HEK293 (cell line): ENCODE measurements around the gene NIPBL.

Experiments
- CTCF ChIA-PET: fragments of 350-600 bp; formaldehyde crosslinking; extraction: SDS; loops from one replicate; lab custom pipeline; 2021; ENCODE audit warnings: antibody characterized with exemption; lab: Yijun Ruan, JAX
- POLR2A ChIA-PET: fragments of 300-600 bp; formaldehyde crosslinking; extraction: SDS; loops from one replicate; lab custom pipeline; 2020; ENCODE audit warnings: antibody characterized with exemption, inconsistent platforms; lab: Yijun Ruan, JAX
- H3K27ac ChIP-seq: fragments of 200-500 bp; sonication (Bioruptor generic); 2 replicates; pipeline ENCODE4 v1.5.1; 2014; ENCODE audit warnings: low read depth, low read length, control low read depth, inconsistent platforms; ENCODE audit errors: extremely low read depth
- H3K36me3 ChIP-seq, 2 experiments: fragments of 200-500 bp in 1 of 2; sonication (Bioruptor generic) in 1 of 2; 1 replicate in 1 of 2; 2 replicates in 1 of 2; pipeline ENCODE4 v1.5.1; 2014 to 2017; ENCODE audit warnings: inconsistent platforms in 2 of 2, low read length in 2 of 2; ENCODE audit not compliant: control insufficient read depth in 2 of 2, insufficient read depth in 1 of 2
- H3K4me1 ChIP-seq: fragments of 200-500 bp; sonication (Bioruptor generic); 2 replicates; pipeline ENCODE4 v1.5.1; 2014; ENCODE audit warnings: mild to moderate bottlenecking, low read length, inconsistent platforms; ENCODE audit not compliant: control insufficient read depth, insufficient read depth
- H3K4me3 ChIP-seq: 2 replicates; pipeline ENCODE4 v1.5.1; 2011; ENCODE audit warnings: low read depth, mild to moderate bottlenecking, control low read depth, low read length, moderate library complexity
- H3K9me3 ChIP-seq: fragments of 200-500 bp; sonication (Bioruptor generic); 2 replicates; pipeline ENCODE4 v1.5.1; 2014; ENCODE audit warnings: low read depth, low read length, inconsistent platforms; ENCODE audit not compliant: control insufficient read depth, insufficient read depth
- AEBP2 ChIP-seq: fragments of 450-650 bp; formaldehyde crosslinking; IDR thresholded peaks from 2 replicates; pipeline ENCODE4 v1.5.1; 2016; ENCODE audit warnings: missing biosample characterization, missing genetic modification characterization, borderline replicate concordance
- ATF2 ChIP-seq: fragments of 450-650 bp; formaldehyde crosslinking; IDR thresholded peaks from 2 replicates; pipeline ENCODE4 v1.5.1; 2016; ENCODE audit warnings: missing biosample characterization, missing genetic modification characterization, low read depth
- BCL6B ChIP-seq: fragments of 450-650 bp; formaldehyde crosslinking; IDR thresholded peaks from 2 replicates; pipeline ENCODE4 v1.5.1; 2017; ENCODE audit warnings: missing biosample characterization, missing genetic modification characterization
- FEZF1 ChIP-seq: fragments of 450-650 bp; formaldehyde crosslinking; IDR thresholded peaks from 2 replicates; pipeline ENCODE4 v1.5.1; 2016; ENCODE audit warnings: missing biosample characterization, missing genetic modification characterization
- GLI4 ChIP-seq: fragments of 450-650 bp; formaldehyde crosslinking; IDR thresholded peaks from 2 replicates; pipeline ENCODE4 v1.5.1; 2016; ENCODE audit warnings: missing biosample characterization, missing genetic modification characterization
- IKZF3 ChIP-seq: fragments of 450-650 bp; IDR thresholded peaks from 2 replicates; pipeline ENCODE4 v1.5.0; 2018; ENCODE audit warnings: missing biosample characterization, mild to moderate bottlenecking, missing genetic modification characterization, moderate library complexity
- KLF10 ChIP-seq: fragments of 450-650 bp; IDR thresholded peaks from 2 replicates; pipeline ENCODE4 v1.5.1; 2018; ENCODE audit warnings: missing biosample characterization, mild to moderate bottlenecking, missing genetic modification characterization
- OSR2 ChIP-seq: fragments of 450-650 bp; formaldehyde crosslinking; IDR thresholded peaks from 2 replicates; pipeline ENCODE4 v1.5.1; 2016; ENCODE audit warnings: missing biosample characterization, missing genetic modification characterization
- PRDM10 ChIP-seq: fragments of 450-650 bp; formaldehyde crosslinking; IDR thresholded peaks from 2 replicates; pipeline ENCODE4 v1.5.1; 2016; ENCODE audit warnings: missing biosample characterization, missing genetic modification characterization
- PRDM2 ChIP-seq: fragments of 450-650 bp; formaldehyde crosslinking; IDR thresholded peaks from 2 replicates; pipeline ENCODE4 v1.5.1; 2016; ENCODE audit warnings: missing biosample characterization, missing genetic modification characterization, borderline replicate concordance
- TCF7L2 ChIP-seq: IDR thresholded peaks from 2 replicates; pipeline ENCODE4 v1.6.1; 2011; ENCODE audit warnings: low read depth, mild to moderate bottlenecking, inconsistent platforms, low read length, moderate library complexity, borderline replicate concordance
- ZBTB8A ChIP-seq: fragments of 450-650 bp; formaldehyde crosslinking; IDR thresholded peaks from 2 replicates; pipeline ENCODE4 v1.5.1; 2016; ENCODE audit warnings: missing biosample characterization, missing genetic modification characterization
- ZIC2 ChIP-seq: fragments of 450-650 bp; formaldehyde crosslinking; IDR thresholded peaks from 2 replicates; pipeline ENCODE4 v1.5.1; 2016; ENCODE audit warnings: missing biosample characterization, missing genetic modification characterization
- ZNF19 ChIP-seq: fragments of 450-650 bp; formaldehyde crosslinking; IDR thresholded peaks from 2 replicates; pipeline ENCODE4; 2016; ENCODE audit warnings: missing biosample characterization, missing genetic modification characterization, low read depth
- ZNF366 ChIP-seq: fragments of 450-650 bp; formaldehyde crosslinking; conservative IDR thresholded peaks from 2 replicates; pipeline ENCODE4 v1.5.1; 2016; ENCODE audit warnings: missing biosample characterization, missing genetic modification characterization
- ZNF426 ChIP-seq: fragments of 450-650 bp; formaldehyde crosslinking; IDR thresholded peaks from 2 replicates; pipeline ENCODE4 v1.5.1; 2017; ENCODE audit warnings: missing biosample characterization, missing genetic modification characterization, mild to moderate bottlenecking, inconsistent platforms, moderate library complexity
- ZNF580 ChIP-seq: fragments of 450-650 bp; formaldehyde crosslinking; IDR thresholded peaks from 2 replicates; pipeline ENCODE4 v1.5.1; 2016; ENCODE audit warnings: missing biosample characterization, missing genetic modification characterization
- ZNF701 ChIP-seq: fragments of 450-650 bp; formaldehyde crosslinking; IDR thresholded peaks from 2 replicates; pipeline ENCODE4 v1.5.1; 2016; ENCODE audit warnings: missing biosample characterization, missing genetic modification characterization
- ZSCAN16 ChIP-seq: fragments of 450-650 bp; formaldehyde crosslinking; IDR thresholded peaks from 2 replicates; pipeline ENCODE4 v1.5.1; 2016; ENCODE audit warnings: missing biosample characterization, missing genetic modification characterization
- ZXDB ChIP-seq: fragments of 450-650 bp; formaldehyde crosslinking; IDR thresholded peaks from 2 replicates; pipeline ENCODE4 v1.5.1; 2016; ENCODE audit warnings: missing biosample characterization, missing genetic modification characterization

The NIPBL gene

GRCh38 chr5:36998578-36998977 lies 122.0 kb downstream of the NIPBL start:
- ChIA-PET POLR2A (no interaction called here), CTCF (no interaction called here)
- H3K9me3 ChIP-seq: no peaks in the 10 kb centered on the region
- TF ChIP-seq KLF10 (tag by site-specific recombination): no peak
- no peak for TF ChIP-seq ZSCAN16 (tag by site-specific recombination)
- no peak for TF ChIP-seq OSR2
- no peak for TF ChIP-seq ZBTB8A (tag by site-specific recombination)
- no peak for TF ChIP-seq ZNF426
- TF ChIP-seq ATF2 (tag by site-specific recombination): no peak
- H3K36me3 ChIP-seq: peaks cover 19 to 43% of the 10 kb centered on the region in 2 experiments; a peak in 2 of 3 replicates
- H3K4me3 ChIP-seq: no peak overlapping the region
- peaks cover 11% of the 10 kb centered on the region; the same call in 1 of the 2 replicates for H3K4me1 ChIP-seq
- H3K27ac ChIP-seq: no peak overlapping the region

- Histone ChIP-seq H3K36me3 (peaks cover 30 to 34% of the 10 kb centered on the region in 2 experiments), H3K27ac (no peak overlapping the region), H3K9me3 (no peaks in the 10 kb centered on the region), H3K4me1 (peaks cover 11% of the 10 kb centered on the region; the same call in 1 of the 2 replicates), H3K4me3 (no peak overlapping the region)
- ChIA-PET POLR2A (interaction anchor here (1.2 kb wide), 1 partner anchor 258 kb away, joined by 3 read pairs; no protein-coding TSS in a partner anchor), CTCF (interaction anchor here (0.8 to 1.0 kb wide), 3 partner anchors 132 to 263 kb away, joined by 3 to 4 read pairs (median 3); no protein-coding TSS in a partner anchor)
- TF ChIP-seq PRDM10 (tag by site-specific recombination): no peak
- no peak for TF ChIP-seq GLI4 (tag by site-specific recombination)
- no peak for TF ChIP-seq OSR2
- peak; percentile 41; the same call in 1 of the 2 replicates for TF ChIP-seq ZXDB
- peak; percentile 98 for TF ChIP-seq TCF7L2
- no peak for TF ChIP-seq ZIC2 (tag by site-specific recombination)
- TF ChIP-seq IKZF3 (tag by site-specific recombination): peak; percentile 48; the same call in 1 of the 2 replicates
- TF ChIP-seq PRDM2 (tag by site-specific recombination): no peak
- 0 out of 2 replicates have a peak, but pooled peaks have one; percentile 16 for TF ChIP-seq ZNF366 (tag by site-specific recombination)
- TF ChIP-seq ZNF701: no peak
- peak; percentile 68 for TF ChIP-seq FEZF1 (tag by site-specific recombination)
- TF ChIP-seq ZNF580 (tag by site-specific recombination): no peak
- TF ChIP-seq AEBP2 (tag by site-specific recombination): no peak
- peak; percentile 92 for TF ChIP-seq BCL6B (tag by site-specific recombination)
- no peak for TF ChIP-seq ZNF19 (tag by site-specific recombination)
Measured at GRCh38 chr5:37002176-37002751, 125.7 kb downstream of the NIPBL start.
